Left ventricle myocardium inferior (tissue), 1 donor: Measurements from ENCODE around the gene SAMD11. TPM values are rescaled to one million over a fixed set of nuclear protein-coding genes. Genes with fewer than 3 reads are reported as not detected.
"Not testable (repeated sequence)": the region's sequence is repeated elsewhere in the genome, so short reads cannot be mapped to it uniquely, and the experiment has no call there.

Experiments used
- DNase-seq: peaks from one replicate; pipeline ENCODE4 v3.0.0-alpha.2; 2020
- H3K27ac ChIP-seq: fragments of 200-600 bp; replicated peaks from 2 replicates; pipeline ENCODE4 v1.8.0; 2021
- H3K27me3 ChIP-seq: fragments of 200-600 bp; 2 replicates; pipeline ENCODE4 v1.8.0; 2021; ENCODE audit warnings: low read depth
- H3K36me3 ChIP-seq: fragments of 200-600 bp; 2 replicates; pipeline ENCODE4 v1.8.0; 2021
- H3K4me1 ChIP-seq: fragments of 200-600 bp; 2 replicates; pipeline ENCODE4 v1.8.0; 2021
- H3K4me3 ChIP-seq: fragments of 200-600 bp; 2 replicates; pipeline ENCODE4 v1.8.0; 2021; ENCODE audit warnings: mild to moderate bottlenecking, moderate library complexity
- H3K9me3 ChIP-seq: fragments of 200-600 bp; replicated peaks from 2 replicates; pipeline ENCODE4 v1.8.0; 2021
- intact Hi-C: fragments of 100-400 bp; cut with micrococcal nuclease; formaldehyde crosslinking; loops from one replicate; pipeline ENCODE4 v1.11.0; 2022
- total RNA-seq: library from RNA; stranded (reverse); fragmentation: NEBNext Ultra II Directional; extraction: Animal tissue kit (Norgen Biotek cat#: 25700); gene quantifications from one replicate; pipeline ENCODE4 v1.2.1, GENCODE V29; 2021
- TF ChIP-seq, protein P1 (sequence below): fragments of 200-600 bp; IDR thresholded peaks from 2 replicates; pipeline ENCODE4 v1.8.0; 2021; ENCODE audit warnings: antibody characterized with exemption, mild to moderate bottlenecking, borderline replicate concordance
- donor health status: DM: no; HTN: yes; CAD: no; lungs with severe emphysema.

SAMD11 gene
- total RNA-seq, 1 donor from 2014 or later = 2.4 TPM

DNA sequence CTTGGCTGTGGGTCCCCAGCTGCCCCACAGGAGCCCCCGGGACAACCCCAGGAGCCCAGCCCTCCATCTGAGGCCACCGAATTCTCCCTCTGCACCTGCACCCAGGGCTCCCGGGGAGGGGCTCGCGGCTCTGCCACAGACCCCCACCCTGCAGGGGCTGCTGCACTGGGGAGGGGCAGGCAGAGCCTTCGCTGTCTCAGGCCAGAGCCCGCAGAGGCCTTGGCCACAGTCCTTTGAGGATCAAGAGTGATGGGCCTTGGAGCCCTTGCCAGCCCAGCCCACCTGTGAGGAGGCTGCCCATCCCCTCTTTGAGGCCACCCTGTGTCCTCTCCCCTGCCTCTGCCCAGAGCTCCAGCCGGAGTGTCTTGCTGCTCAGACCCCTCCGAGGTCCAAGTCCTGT lies 51.6 kb downstream of the SAMD11 start:
- peaks cover 26% of the 10 kb centered on the region for H3K4me1 ChIP-seq
- H3K27ac ChIP-seq = peak overlapping the region; percentile 76
- peaks cover 17% of the 10 kb centered on the region for H3K36me3 ChIP-seq
- H3K4me3 ChIP-seq = no peak overlapping the region
- intact Hi-C loops = no loop called here
- no peaks in the 10 kb centered on the region for H3K9me3 ChIP-seq
- TF ChIP-seq, protein P1, sequence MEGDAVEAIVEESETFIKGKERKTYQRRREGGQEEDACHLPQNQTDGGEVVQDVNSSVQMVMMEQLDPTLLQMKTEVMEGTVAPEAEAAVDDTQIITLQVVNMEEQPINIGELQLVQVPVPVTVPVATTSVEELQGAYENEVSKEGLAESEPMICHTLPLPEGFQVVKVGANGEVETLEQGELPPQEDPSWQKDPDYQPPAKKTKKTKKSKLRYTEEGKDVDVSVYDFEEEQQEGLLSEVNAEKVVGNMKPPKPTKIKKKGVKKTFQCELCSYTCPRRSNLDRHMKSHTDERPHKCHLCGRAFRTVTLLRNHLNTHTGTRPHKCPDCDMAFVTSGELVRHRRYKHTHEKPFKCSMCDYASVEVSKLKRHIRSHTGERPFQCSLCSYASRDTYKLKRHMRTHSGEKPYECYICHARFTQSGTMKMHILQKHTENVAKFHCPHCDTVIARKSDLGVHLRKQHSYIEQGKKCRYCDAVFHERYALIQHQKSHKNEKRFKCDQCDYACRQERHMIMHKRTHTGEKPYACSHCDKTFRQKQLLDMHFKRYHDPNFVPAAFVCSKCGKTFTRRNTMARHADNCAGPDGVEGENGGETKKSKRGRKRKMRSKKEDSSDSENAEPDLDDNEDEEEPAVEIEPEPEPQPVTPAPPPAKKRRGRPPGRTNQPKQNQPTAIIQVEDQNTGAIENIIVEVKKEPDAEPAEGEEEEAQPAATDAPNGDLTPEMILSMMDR = no peak
- H3K27me3 ChIP-seq = peaks cover 65% of the 10 kb centered on the region
- no peak for DNase-seq

DNA sequence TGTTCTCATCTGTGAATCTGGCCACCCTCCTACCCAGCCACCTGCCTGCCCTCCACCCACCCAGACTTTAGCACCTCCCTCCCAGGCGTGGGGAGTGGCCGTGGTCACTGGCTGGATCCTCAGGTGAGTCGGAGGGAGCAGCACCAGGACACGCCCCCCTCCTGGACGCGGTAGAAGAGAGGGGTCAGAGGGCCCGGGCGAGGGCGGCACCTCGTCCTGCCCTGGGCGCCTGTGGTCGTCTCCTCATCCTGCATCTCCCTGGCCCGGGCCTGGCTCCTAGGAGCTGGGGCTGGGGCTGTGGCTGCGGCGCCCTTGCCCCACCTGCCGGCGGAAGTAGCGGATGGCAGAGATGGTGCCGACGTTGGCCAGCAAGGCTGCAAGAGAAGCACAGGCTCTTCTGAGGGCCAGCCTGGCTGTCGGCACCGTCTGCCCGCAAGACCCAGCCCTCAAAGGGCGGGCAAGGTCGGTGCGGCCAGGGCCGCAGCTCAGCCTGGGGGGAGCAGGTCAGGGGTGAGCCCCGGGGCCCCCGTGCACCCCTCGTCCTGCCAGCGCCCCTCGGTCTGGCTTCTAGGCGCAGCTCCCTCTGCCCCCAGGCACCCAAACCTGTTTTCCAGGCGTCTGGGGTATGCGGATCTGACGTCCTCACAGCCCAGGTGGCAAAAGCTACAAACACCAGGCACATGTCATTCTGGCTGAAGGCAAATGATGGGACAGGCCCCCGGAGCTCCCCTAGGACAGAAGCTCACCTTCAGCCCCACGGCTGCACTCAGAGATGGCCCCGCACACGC lies 52.4 kb downstream of the SAMD11 start:
- intact Hi-C loops = no loop called here
- peaks cover 17% of the 10 kb centered on the region for H3K36me3 ChIP-seq
- H3K9me3 ChIP-seq = no peaks in the 10 kb centered on the region
- no peak for DNase-seq
- H3K27me3 ChIP-seq = peaks cover 58% of the 10 kb centered on the region
- TF ChIP-seq, protein P1 = peak; percentile 48
- H3K4me1 ChIP-seq = peaks cover 27% of the 10 kb centered on the region
- H3K27ac ChIP-seq = peak overlapping the region; percentile 76
- H3K4me3 ChIP-seq = peak overlapping the region; percentile 54

DNA sequence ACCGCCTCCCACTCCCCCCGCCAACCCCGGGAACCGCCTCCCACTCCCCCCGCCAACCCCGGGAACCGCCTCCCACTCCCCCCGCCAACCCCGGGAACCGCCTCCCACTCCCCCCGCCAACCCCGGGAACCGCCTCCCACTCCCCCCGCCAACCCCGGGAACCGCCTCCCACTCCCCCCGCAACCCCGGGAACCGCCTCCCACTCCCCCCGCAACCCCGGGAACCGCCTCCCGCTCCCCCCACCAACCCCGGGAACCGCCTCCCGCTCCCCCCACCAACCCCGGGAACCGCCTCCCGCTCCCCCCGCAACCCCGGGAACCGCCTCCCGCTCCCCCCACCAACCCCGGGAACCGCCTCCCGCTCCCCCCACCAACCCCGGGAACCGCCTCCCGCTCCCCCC lies 53.1 kb downstream of the SAMD11 start:
- peak; percentile 74 for DNase-seq
- intact Hi-C loops, H3K9me3 ChIP-seq, H3K4me3 ChIP-seq, H3K27ac ChIP-seq: not testable (repeated sequence)
- Histone ChIP-seq H3K4me1 (peaks cover 34% of the 10 kb centered on the region), H3K36me3 (peaks cover 17% of the 10 kb centered on the region), H3K27me3 (peaks cover 53% of the 10 kb centered on the region)

DNA sequence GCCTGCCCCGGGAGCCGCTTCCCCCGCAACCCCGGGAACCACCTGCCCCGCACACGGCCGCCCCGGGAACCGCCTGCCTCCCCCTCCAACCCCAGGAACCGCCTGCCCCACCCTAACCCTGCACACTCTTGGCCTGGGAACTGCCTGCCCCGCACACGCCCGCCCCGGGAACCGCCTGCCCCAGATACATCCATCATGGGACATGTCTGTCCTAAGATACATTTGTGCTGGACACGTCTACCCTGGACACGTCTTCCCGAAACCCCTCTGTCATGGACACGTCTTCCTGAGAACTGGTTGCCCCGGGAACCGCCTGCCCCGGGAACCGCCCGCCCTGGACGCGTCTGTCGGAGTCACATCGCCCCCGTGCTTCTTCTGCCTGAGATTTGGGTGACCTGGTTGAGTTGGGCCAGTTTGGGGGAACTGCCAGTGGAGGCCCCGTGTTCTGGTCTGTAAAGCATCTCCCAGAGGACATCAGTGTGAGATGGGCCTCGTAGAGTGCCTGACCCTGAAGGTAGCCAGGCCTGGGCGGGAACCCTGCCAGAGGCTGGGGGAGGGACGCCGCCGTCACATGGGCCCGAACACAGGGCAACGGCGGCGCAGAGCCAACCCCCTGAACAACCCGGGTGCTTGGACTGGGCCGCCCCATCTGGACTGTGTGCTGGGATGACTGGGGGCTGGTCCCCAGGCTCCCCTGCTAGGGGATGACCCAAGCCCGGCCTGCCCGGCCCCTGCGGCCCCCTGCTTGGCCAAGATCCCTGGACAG lies 54.5 kb downstream of the SAMD11 start:
- H3K4me3 ChIP-seq = peak overlapping the region; percentile 74
- intact Hi-C loops = no loop called here
- TF ChIP-seq, protein P1 = no peak
- H3K27ac ChIP-seq = peak overlapping the region; percentile 97
- peaks cover 43% of the 10 kb centered on the region for H3K4me1 ChIP-seq
- no peak for DNase-seq
- H3K36me3 ChIP-seq = peaks cover 17% of the 10 kb centered on the region
- H3K27me3 ChIP-seq = peaks cover 52% of the 10 kb centered on the region
- H3K9me3 ChIP-seq = no peaks in the 10 kb centered on the region

DNA sequence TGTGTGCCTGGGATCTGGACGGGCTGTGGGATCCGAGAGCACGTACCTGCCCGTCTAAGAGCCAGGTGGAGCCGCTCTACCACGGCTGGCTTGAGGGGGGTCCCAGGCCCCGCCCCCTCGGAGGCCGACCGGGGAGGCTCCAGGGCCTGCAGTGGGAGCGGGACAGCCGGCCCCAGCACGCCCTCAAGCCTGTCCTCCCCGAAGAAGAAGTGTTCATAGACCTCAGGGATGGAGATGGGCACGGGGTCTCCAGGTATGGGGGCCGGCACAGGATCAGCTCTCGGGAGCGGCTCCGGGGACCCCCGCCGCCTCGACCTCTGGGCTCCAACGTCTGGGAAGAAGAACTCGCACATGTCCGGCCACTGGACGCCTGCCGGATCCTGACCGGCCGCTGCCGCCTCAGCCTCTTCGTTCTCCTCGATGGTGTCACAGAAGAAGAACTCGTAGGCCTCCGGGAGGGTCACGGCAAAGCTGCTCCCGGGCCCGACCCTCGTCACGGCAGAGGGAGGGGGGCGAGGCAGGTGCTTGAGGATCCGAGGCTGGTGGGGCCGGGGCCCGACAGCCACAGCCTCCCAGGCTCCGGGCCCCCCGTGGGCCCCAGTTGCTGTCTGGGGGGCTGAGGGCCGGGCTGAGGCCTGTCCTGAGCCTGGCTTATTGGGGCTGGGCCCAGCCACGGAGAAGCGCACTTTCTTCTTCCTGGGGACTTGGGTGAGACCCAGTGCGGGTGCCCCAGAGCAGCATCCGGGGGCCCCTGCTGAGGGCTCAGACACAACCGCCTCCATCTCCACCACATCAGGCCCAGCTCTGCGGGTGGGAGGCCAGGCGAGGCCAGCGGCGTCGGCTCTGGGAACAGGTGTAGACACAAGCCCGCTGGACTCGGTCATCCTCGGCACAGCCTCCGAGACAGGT lies 55.4 kb downstream of the SAMD11 start:
- H3K36me3 ChIP-seq = peaks cover 17% of the 10 kb centered on the region
- intact Hi-C loops = no loop called here
- H3K4me3 ChIP-seq = peak overlapping the region; percentile 74
- peaks cover 52% of the 10 kb centered on the region for H3K4me1 ChIP-seq
- H3K9me3 ChIP-seq = no peaks in the 10 kb centered on the region
- no peak for DNase-seq
- TF ChIP-seq, protein P1 = no peak
- peak overlapping the region; percentile 97 for H3K27ac ChIP-seq
- H3K27me3 ChIP-seq = peaks cover 49% of the 10 kb centered on the region
